RWPE1 (cell line): ENCODE measurements around the gene LCP1.

Experiments
- CTCF ChIA-PET: fragments of 350-600 bp; sonication (Branson Sonifier 250); formaldehyde crosslinking; extraction: SDS; loops from one replicate; lab custom pipeline; 2021; lab: Yijun Ruan, JAX
- POLR2A ChIA-PET: fragments of 400-600 bp; formaldehyde crosslinking; extraction: SDS; loops from one replicate; lab custom pipeline; 2020; ENCODE audit warnings: antibody characterized with exemption; ENCODE audit not compliant: low non-redundant PET; lab: Yijun Ruan, JAX
- DNase-seq: peaks from one replicate; pipeline ENCODE4 v3.0.0; 2012; ENCODE audit warnings: low spot score
- H3K27ac ChIP-seq: fragments of 450-650 bp; 2 replicates; pipeline ENCODE4 v1.5.1; 2017
- TF ChIP-seq, protein P1 (sequence below): fragments of 450-650 bp; conservative IDR thresholded peaks from 2 replicates; pipeline ENCODE4 v1.5.1; 2017; ENCODE audit warnings: low read depth, mild to moderate bottlenecking

LCP1 gene

DNA sequence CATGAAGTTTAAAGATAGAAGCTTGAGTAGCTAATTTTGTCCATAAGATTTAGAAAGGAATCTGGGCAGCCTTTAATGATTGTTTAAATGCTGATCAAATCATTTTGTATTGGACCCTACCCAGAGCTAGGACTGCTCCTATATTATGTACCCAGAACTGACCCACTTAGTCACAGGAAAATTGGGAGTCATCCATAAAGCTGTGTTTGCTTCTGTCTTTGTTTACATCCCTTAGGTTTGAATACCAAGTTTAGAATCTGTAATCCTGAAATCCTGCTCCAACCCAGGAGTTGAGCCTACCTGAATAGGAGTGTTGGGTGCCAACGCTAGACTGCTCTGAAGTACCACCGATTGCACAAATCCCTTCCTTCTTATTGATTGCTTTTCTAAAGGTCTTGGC, 23.8 kb downstream of the LCP1 start:
- no peak overlapping the region for H3K27ac ChIP-seq
- DNase-seq = no peak
- POLR2A ChIA-PET = no interaction called here
- TF ChIP-seq, protein P1, sequence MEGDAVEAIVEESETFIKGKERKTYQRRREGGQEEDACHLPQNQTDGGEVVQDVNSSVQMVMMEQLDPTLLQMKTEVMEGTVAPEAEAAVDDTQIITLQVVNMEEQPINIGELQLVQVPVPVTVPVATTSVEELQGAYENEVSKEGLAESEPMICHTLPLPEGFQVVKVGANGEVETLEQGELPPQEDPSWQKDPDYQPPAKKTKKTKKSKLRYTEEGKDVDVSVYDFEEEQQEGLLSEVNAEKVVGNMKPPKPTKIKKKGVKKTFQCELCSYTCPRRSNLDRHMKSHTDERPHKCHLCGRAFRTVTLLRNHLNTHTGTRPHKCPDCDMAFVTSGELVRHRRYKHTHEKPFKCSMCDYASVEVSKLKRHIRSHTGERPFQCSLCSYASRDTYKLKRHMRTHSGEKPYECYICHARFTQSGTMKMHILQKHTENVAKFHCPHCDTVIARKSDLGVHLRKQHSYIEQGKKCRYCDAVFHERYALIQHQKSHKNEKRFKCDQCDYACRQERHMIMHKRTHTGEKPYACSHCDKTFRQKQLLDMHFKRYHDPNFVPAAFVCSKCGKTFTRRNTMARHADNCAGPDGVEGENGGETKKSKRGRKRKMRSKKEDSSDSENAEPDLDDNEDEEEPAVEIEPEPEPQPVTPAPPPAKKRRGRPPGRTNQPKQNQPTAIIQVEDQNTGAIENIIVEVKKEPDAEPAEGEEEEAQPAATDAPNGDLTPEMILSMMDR = no peak
- CTCF ChIA-PET = no interaction called here

DNA sequence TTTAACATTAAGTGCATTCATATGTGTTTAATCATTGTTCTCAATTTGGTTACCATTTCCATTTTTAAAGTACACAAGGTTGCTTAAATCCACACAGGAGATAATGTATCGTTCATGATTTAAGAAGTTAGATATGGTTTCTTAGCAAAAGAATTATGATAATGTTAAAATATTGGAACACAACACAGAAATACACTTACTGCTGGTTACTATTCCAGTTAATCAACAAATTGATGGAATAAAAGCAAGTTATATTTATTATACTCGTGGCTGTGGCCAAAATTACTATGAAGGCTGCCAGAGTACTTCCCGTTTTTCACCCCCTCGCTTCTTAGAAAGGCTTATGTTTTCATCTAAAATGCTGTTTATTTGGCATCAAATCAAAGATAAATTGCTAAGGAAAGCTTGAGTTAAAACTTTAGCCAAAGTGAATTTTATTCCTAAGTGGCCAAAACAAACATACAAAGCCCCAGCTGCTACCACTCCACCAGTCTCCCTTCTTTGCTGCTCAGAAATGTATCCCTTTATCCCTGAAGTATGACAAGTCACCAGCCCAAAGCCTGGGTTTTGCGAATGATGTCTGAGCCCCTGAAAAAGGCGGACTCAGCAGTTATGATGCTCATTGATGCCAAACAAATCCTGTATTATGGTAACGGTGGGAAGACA, 27.7 kb downstream of the LCP1 start:
- POLR2A ChIA-PET = no interaction called here
- TF ChIP-seq, protein P1 = no peak
- no peak overlapping the region for H3K27ac ChIP-seq
- no peak for DNase-seq
- CTCF ChIA-PET = no interaction called here

DNA sequence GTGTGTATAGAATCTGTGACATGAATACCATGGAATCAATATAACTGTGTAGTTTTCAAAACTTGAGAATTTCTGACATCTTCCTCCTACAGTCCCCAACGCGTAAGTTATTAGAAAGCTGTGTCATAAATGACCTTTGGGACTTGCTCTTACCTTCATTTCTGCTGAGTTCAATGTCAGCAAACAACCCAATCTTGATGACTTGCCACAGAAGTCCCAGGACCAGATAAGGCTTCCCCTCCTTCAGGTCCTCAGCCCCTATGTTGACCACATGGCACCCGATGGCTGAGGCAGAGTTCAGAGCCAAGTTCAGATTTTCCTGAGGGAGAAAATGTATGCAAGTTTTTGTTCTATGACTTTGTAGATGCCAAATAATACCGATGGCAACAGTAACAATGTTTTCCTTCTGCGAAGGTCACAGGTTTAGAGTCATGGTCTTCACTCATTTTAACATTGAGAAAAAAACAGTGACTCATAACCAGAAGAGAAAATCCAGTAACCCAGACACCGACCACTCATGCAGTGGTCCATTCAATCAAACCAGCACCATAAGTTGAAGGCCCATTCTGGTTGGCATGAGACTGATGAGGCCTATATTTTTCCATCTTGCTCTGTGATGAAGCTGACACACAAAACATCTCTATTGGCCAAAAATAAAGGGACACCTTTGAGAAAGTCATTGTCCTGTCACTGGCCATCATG, 29.2 kb downstream of the LCP1 start:
- CTCF ChIA-PET = no interaction called here
- no peak for DNase-seq
- POLR2A ChIA-PET = no interaction called here
- TF ChIP-seq, protein P1 = no peak
- H3K27ac ChIP-seq = no peak overlapping the region

DNA sequence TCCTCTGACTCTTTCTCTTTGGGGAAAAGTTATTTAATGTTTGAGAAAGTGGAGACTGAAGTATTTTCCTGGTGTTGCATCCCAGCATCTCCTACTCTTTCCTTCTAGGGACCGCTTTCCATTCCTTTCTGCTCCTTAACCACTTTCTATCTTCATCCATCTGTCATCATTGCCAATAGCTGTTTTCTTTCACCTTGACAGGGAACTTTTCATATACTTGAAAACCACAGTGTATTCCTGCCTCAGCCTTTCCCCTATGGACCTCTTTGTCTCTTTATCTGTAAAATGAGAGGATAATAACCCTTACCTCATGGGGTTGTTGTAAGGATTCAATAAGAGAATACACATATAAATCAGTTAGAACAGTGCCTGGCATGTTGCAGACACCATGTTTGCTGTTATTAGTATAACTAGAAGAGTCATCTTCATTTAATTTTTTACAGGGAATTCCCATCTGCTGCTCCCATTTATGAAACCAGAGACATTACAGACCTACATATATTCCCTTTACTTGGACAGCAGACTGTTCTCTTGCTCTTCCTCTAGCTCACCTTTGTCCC, 31.8 kb downstream of the LCP1 start:
- no peak for DNase-seq
- TF ChIP-seq, protein P1 = no peak
- CTCF ChIA-PET = interaction anchor here (0.6 to 2.3 kb wide), 3 partner anchors 10 to 355 kb away, joined by 3 to 6 read pairs (median 6); no protein-coding TSS in a partner anchor
- no peak overlapping the region for H3K27ac ChIP-seq
- POLR2A ChIA-PET = no interaction called here

DNA sequence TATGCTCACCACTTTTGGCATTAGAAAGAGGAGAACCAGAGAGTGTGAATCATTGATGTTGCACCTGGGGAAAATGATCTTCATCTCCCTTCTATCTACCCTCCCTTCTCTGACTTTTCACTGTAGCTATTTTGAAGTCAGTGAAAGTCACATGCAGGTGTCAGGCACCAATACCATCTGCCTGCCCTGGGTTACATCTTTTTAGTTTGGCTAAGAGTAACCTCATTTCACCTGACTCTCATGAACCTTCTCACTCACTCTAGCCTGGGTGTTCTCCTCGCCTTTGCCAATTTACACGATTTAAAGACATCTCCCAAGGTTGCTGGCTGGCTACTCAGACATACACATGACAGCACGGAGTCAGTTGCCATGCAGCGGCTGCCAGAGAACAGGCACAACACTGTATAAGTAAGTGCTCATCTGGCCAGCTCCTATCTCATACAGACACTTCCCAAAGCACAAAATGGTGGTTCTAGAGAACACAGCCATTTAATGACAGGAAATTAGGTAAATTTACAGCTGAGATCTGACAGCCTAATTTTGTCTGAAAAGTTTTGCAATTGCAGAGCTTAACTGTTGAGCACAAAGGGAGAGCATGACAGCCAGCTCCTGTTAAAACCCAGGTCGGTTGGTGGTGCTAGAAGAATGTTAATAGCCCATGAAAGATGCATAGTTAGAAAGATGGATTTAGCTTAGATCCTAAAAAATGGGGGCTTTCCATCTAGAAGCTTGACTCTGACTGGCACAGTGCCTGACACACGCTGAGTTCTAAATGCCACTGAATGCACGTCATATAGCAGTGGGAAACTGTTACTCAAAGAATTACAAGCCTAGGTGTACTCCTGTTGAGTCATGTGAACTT, 32.5 kb downstream of the LCP1 start:
- no peak overlapping the region for H3K27ac ChIP-seq

More for the DNA sequence above, 32.5 kb downstream of the LCP1 start:
- POLR2A ChIA-PET = no interaction called here
- CTCF ChIA-PET = interaction anchor here (0.6 to 2.3 kb wide), 3 partner anchors 11 to 354 kb away, joined by 3 to 6 read pairs (median 6); no protein-coding TSS in a partner anchor
- TF ChIP-seq, protein P1 = no peak
- no peak for DNase-seq
